Keratinocyte (primary cell): ENCODE measurements around the gene APBB2.

Source experiments
- CTCF ChIP-seq, 3 experiments: IDR thresholded peaks in 1 of 3; conservative IDR thresholded peaks in 1 of 3; optimal IDR thresholded peaks in 1 of 3; 2 replicates in 2 of 3; 3 replicates in 1 of 3; pipeline versions ENCODE3 to v1.5.1; 2011; ENCODE audit warnings: low read length in 3 of 3, mild to moderate bottlenecking in 3 of 3, moderate library complexity in 2 of 3, control low read depth in 1 of 3, inconsistent platforms in 1 of 3; ENCODE audit not compliant: insufficient read depth in 2 of 3; ENCODE audit errors: extremely low read depth in 1 of 3
- EZH2 ChIP-seq: IDR thresholded peaks from one replicate; pipeline ENCODE4 v1.6.1; 2012; ENCODE audit warnings: inconsistent platforms, mild to moderate bottlenecking, low read length, moderate library complexity

GRCh38 chr4:40931841-40932240 is 282.5 kb downstream of the APBB2 start:
- TF ChIP-seq EZH2 (no peak), CTCF (optimal IDR thresholded peaks at IDR 0.05 in 1 of 3, IDR thresholded peaks at IDR 0.05 in 1 of 3, conservative IDR thresholded peaks at IDR 0.05 in 1 of 3; ENCODE audit: extremely low read depth in 1 of 3, insufficient read depth in 2 of 3, low read length in 3 of 3) (no peak)
